Hypothalamus (tissue), 51 donors: ENCODE results near the gene MUC13.

Experiments
- DNase-seq, 51 donors: peaks; one replicate each; lab custom pipeline; 2025; lab: John Stamatoyannopoulos, UW

Gene MUC13

DNA sequence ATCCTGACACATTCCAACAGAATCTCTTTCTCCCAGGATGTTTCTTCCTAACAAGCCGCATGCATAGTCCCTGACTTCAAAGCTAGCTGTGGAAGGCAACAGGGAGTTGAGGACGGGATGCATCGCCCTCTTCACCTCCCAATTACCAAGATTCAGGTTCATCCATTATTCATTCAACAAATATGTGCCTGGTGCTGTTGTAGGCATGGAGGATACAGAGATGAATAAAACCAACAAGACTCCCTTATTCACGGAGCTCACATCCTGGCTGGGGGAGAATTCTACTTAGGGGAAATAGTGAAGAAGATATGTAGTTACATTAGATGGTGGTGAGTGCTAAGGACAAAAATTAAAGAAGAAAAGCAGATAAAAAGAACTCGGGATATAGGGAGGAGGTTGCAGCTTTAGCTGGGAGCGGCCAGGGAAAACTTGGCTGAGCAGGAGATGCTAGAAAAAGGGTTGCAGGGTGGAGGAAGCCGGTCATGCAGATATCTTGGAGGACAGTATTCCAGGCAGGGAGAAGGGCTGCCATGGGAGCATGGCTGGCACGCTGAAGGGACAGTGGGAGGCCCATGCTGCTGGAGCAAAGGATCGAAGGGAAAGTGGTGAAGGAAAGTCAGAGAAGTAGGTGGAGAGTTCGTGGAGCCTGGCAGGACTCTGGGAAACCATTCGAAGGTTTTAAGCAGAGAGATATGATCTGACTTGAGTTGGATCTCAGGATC is 52.4 kb downstream of the MUC13 start:
- no peak for DNase-seq

DNA sequence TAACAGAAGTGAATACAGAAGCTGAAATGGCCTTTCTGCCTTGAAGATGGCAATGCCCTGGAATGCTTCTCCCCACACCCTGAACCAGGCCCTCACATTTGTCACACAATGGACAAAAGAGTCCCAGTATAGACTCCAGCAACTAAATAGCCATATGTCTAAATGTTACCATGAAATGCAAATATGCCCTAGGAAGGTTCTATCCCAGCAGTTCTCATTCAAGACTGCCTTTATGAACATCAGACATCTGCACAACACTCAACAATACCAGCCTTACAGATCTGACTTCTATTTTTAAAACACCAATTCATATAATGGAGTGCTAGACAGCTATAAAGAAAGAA is 55.2 kb downstream of the MUC13 start:
- no peak for DNase-seq

DNA sequence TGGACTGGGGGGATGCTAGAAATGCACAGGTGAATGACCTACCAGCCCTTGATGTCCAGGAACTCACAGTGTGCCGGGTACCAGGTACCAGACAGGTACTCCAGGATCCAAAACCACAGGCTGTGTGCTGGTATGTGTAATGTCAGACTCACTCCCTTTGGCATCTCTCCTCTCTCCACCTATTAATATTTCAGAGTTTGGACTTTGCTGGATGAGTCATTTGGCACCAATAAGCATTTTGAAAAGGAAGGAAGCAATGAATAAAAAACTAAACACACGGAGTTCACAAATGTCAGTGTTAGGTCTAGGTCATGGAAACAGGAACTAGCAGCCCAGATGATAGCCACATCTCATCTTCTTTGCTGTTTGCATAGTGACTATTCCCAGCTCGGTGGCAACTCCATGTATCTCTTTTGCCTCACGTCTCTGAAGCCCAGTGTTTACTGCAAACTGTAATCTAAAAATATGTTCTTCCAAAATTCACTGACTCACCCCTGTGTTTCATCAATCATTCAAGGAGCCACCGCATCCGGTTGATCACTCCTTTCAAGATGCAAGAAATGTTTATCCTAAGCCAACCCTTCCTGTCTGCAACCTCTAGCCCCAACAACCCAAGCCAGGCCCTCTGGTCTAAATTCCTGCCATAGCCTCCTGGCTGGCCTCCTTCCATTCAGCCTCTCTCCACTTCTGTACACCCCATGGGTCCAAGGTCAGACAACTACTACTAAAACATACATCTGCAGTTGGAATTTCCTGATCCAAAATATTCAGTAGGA is 55.8 kb downstream of the MUC13 start:
- DNase-seq, result peak in 1 of 51 donors; percentile 17

DNA sequence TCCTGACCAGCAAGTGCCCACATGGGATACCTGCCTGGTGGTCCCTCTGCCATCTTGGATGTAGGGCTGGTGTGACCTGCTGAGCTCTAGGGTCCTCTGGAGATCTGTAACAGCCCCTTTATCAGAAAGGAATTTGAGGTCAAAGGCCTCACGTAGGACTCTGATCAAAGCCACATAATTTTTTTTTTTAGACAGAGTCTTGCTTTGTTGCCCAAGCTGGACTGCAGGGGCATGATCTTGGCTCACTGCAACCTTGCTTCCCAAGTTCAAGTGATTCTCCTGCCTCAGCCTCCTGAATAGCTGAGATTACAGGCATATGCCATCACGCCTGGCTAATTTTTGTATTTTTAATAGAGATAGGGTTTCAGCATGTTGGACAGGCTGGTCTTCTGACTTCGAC is 56.9 kb downstream of the MUC13 start:
- no peak for DNase-seq

DNA sequence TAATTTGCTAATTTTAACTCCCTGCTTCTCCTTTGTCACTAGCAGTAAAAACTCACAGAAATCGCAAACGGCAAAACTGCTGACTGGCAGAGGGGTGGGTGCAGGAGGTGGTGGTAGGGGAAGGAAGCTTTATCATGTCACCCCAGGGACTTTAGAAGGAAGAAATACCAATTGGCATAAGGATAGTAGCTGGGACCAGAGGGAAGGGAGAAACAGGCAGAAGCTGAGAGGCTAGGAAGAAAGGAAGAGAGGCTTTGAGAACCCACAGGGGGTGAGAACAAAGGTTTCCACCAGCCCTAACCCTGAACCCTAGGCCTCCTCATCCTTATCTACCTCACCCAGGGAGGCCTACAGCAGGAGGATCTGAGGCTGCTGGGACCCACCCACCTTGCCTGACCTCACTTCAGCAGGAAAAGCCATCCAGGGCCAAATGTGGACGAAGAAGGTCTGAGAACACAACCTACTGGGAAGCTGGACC is 58.1 kb downstream of the MUC13 start:
- DNase-seq, result peak in 8 of 51 donors; percentile 1 to 23 (median 16)

DNA sequence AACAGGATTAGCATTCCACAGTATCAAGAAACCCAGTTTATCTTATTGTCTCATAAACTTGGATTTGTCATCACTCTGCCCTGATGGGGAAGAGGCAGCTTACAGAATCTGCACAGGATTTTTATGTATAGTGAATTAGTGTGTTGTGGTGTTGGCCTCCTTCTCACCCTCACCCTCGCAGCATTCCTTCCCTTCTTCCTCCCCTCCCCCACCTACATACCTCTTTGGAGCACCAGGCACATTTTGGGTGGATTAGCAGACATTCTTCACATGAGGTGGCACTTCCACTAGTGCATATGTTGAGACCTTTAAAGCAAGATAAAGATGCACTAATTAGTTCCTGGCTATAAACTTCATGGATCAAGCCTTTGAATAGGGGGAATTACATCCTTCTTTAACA is 61.3 kb downstream of the MUC13 start:
- DNase-seq, result no peak

DNA sequence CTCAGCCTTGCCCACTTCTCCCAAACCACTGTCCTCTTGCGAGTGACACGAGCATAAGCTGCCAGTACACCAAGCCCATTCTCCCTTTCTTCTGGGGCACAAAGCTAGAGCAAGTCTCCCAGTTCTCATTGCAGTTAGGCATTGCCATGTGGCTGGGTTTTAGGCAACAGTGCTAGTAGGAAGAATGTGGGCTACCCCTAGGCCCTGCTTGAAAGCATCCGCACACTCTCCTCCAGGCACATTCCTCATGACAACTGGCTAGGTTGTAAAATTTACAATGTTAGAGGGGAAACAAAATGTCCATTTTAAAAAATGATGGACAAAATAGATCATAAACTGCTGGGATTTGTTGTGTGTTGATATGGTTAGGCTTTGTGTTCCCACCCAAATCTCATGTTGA is 67.0 kb downstream of the MUC13 start:
- no peak for DNase-seq

DNA sequence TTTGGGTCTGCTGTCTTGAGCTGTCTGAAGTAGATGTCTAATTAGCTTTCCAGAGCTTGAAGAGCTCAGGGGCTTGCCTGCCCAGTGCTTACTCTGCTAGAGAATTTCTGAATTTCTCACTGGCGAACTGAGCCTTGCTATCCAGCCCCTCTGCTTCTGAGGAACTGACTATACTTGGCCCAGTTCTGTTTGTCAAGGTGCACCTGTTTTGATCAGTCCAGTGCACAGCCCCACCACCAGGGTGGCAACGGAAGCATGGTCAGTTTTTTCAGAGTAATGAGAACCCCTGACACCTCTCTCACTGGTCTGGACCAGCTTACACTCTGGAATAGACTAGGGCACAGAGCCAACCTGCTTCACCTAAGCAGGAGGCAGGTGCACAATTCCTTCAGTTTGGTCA is 72.5 kb downstream of the MUC13 start:
- DNase-seq, result no peak

DNA sequence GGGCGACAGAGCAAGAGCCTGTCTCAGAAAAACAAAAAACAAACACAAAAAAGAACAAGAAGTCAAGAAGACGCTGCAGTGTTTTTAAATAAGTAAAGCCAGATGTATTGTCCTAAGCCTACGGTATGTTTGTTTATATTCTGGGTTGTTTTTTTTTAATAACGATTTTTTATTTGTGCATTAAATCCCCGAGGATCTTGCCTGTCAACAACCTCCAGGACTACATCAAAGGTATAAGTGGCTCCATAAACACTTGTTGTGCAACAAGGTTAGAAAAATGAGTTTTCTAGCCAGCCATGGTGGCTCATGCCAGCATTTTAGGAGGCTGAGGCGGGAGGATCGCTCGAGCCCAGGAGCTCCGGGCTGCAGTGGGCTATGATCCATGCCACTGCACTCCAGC is 73.5 kb downstream of the MUC13 start:
- DNase-seq, result no peak

DNA sequence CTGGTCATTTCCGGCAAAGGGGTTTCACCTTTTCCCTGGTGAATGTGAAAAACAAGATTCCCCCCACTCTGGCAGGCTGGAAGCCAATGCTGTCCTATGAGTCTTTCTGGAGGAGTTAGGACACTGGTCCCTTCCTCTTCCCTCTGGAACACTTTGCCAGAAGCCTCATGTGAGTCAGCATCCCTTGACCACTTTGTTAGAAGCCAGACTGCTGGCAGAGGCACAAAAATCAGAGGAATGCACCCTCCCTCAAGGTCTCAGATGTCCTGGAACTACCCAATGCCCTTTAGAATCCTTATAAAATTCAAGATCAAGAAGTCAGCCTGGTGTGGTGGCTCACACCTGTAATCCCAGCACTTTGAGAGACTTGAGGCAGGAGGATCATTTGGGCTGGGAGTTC is 74.0 kb downstream of the MUC13 start:
- peak in 8 of 51 donors; percentile 16 to 69 (median 23) for DNase-seq

DNA sequence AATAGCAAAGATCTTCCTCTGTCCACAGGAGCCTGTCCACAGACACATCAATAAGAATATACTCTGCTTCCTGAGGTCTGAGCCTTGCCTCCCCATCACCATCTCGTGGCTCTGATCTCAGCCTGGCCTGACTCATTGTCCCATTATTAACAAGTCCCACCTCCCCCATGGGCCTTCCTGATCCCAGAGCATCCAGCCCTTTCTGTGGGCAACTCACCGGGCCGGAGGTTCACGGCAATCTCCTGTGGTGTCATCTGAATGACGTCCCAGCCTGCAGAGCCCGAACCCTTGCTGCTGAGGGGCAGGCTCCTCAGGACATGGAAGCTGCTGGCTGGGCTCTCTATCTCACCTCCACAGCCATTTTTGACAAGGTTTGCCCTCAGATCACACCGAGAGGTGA is 75.5 kb downstream of the MUC13 start:
- no peak for DNase-seq

DNA sequence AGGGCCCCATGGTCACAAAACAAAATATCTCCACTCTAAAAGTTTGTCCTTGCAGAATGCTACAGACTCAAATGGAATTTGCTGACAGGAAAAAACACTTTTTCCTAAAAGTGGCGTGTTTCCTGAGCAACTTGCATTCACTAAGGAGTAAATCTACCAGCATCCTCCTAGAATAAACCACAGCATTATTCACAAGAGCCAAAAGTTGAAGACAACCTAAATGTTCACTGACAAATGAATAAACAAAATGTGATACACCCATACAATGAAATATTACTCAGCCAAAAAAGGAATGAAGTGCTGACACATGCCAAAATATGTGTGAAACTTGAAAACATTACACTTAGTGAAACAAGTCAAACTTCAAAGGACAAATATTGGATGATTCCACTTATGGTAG is 76.3 kb downstream of the MUC13 start:
- no peak for DNase-seq

DNA sequence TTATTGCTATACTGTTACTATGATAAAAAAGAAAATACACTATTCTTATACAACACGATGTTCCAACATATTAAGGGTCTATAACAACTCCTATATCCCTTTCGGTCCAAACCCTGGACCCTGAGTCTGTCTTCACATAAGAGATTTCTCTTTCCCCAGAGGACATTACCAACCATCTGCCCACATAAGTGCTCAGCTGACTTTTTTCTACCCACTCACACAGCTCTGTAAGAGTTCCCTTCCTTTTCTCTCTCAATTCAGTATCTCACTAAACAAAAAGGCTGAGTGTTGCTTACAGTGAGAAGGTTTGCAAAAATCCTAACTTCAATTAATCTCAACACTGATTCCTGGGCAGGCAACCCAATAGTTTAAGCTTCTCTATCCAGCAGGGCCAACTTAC is 77.9 kb downstream of the MUC13 start:
- DNase-seq, result no peak
